HCT116 (cell line): Measurements from ENCODE around the gene IFI27.

Source experiments
- CEBPB ChIP-seq: IDR thresholded peaks from 2 replicates; pipeline ENCODE4 v1.6.1; 2012; ENCODE audit warnings: low read depth
- FOSL1 ChIP-seq: IDR thresholded peaks from 2 replicates; pipeline ENCODE4 v1.6.1; 2012; ENCODE audit warnings: low read depth
- POLR2A ChIP-seq: IDR thresholded peaks from 2 replicates; pipeline ENCODE4 v1.7.0; 2011; ENCODE audit warnings: borderline replicate concordance; ENCODE audit not compliant: insufficient read depth, insufficient read length; ENCODE audit errors: extremely low read depth
- POLR2AphosphoS5 ChIP-seq: IDR thresholded peaks from 2 replicates; pipeline ENCODE4 v1.6.1; 2011; ENCODE audit warnings: mild to moderate bottlenecking, low read depth, low read length, moderate library complexity
- SP1 ChIP-seq: IDR thresholded peaks from 2 replicates; pipeline ENCODE4 v1.6.1; 2012; ENCODE audit warnings: low read depth
- ZBTB33 ChIP-seq: IDR thresholded peaks from 2 replicates; pipeline ENCODE4 v1.6.1; 2011; ENCODE audit warnings: mild to moderate bottlenecking, low read length, moderate library complexity; ENCODE audit not compliant: insufficient replicate concordance; ENCODE audit errors: extremely low read depth
- ZFX ChIP-seq: fragments of 450-650 bp; IDR thresholded peaks from 2 replicates; pipeline ENCODE4 v1.6.1; 2017
- TF ChIP-seq, protein P1 (sequence below), 3 experiments: fragments of 200-600 bp in 1 of 3; sonication (generic) in 1 of 3; IDR thresholded peaks in 2 of 3; conservative IDR thresholded peaks in 1 of 3; 2 replicates each; pipeline ENCODE4 v1.5.1; 2012 to 2017; ENCODE audit warnings: low read depth in 2 of 3, low read length in 2 of 3, antibody characterized with exemption in 1 of 3, borderline replicate concordance in 1 of 3, control low read depth in 1 of 3, mild to moderate bottlenecking in 1 of 3, mixed read lengths in 1 of 3, mixed run types in 1 of 3, moderate library complexity in 1 of 3; ENCODE audit not compliant: insufficient read depth in 1 of 3
- TF ChIP-seq, protein P2 (sequence below): IDR thresholded peaks from 2 replicates; pipeline ENCODE4 v1.6.1; 2012
- TF ChIP-seq, protein P3 (sequence below): IDR thresholded peaks from 2 replicates; pipeline ENCODE4 v1.6.1; 2012

DNA sequence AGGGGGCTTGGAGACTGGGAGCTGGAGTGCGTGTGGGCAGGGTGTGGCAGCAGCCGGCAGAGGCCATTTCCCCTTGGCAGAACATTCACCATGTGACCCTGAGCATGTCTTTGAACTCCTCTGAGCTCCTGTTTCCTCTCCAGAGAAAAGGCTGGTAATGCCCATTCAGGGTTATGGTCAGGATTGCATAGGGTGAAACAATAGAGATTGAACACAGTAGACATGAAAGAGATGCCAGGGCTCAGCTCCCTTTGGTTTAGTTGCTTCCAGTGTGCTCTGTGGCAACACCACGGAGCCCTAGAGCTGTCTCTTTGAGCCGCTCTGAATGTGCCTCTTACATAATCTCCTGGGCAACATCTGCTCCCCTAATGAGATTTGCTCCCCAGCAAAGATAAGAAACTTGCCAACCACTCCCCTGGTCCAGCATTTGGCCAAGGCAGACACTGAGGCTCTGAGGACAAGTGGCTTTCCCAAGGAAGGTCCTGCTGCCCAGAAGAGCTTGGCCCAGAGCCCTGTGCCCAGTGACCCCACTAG lies 4.6 kb downstream of the IFI27 start:
- TF ChIP-seq SP1 (no peak), FOSL1 (no peak), ZFX (no peak), CEBPB (no peak), POLR2A (no peak), POLR2AphosphoS5 (no peak), ZBTB33 (no peak)
- TF ChIP-seq, protein P1, sequence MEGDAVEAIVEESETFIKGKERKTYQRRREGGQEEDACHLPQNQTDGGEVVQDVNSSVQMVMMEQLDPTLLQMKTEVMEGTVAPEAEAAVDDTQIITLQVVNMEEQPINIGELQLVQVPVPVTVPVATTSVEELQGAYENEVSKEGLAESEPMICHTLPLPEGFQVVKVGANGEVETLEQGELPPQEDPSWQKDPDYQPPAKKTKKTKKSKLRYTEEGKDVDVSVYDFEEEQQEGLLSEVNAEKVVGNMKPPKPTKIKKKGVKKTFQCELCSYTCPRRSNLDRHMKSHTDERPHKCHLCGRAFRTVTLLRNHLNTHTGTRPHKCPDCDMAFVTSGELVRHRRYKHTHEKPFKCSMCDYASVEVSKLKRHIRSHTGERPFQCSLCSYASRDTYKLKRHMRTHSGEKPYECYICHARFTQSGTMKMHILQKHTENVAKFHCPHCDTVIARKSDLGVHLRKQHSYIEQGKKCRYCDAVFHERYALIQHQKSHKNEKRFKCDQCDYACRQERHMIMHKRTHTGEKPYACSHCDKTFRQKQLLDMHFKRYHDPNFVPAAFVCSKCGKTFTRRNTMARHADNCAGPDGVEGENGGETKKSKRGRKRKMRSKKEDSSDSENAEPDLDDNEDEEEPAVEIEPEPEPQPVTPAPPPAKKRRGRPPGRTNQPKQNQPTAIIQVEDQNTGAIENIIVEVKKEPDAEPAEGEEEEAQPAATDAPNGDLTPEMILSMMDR (IDR thresholded peaks at IDR 0.05 in 2 of 3, conservative IDR thresholded peaks at IDR 0.05 in 1 of 3; ENCODE audit: borderline replicate concordance in 1 of 3, insufficient read depth in 1 of 3, low read depth in 2 of 3, low read length in 2 of 3) = no peak
- TF ChIP-seq, protein P2, sequence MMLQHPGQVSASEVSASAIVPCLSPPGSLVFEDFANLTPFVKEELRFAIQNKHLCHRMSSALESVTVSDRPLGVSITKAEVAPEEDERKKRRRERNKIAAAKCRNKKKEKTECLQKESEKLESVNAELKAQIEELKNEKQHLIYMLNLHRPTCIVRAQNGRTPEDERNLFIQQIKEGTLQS = no peak
- TF ChIP-seq, protein P3, sequence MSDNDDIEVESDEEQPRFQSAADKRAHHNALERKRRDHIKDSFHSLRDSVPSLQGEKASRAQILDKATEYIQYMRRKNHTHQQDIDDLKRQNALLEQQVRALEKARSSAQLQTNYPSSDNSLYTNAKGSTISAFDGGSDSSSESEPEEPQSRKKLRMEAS = no peak
